Raji (cell line): ENCODE measurements around the gene PEX11B.
A peak's percentile ranks its signal among the peaks of the same experiment; 100 is the strongest.

Experiments
- POLR2A ChIP-seq: IDR thresholded peaks from 2 replicates; pipeline ENCODE4 v1.6.1; 2011; ENCODE audit warnings: low read depth, low read length, control low read depth; ENCODE audit not compliant: insufficient read depth

The PEX11B gene

DNA sequence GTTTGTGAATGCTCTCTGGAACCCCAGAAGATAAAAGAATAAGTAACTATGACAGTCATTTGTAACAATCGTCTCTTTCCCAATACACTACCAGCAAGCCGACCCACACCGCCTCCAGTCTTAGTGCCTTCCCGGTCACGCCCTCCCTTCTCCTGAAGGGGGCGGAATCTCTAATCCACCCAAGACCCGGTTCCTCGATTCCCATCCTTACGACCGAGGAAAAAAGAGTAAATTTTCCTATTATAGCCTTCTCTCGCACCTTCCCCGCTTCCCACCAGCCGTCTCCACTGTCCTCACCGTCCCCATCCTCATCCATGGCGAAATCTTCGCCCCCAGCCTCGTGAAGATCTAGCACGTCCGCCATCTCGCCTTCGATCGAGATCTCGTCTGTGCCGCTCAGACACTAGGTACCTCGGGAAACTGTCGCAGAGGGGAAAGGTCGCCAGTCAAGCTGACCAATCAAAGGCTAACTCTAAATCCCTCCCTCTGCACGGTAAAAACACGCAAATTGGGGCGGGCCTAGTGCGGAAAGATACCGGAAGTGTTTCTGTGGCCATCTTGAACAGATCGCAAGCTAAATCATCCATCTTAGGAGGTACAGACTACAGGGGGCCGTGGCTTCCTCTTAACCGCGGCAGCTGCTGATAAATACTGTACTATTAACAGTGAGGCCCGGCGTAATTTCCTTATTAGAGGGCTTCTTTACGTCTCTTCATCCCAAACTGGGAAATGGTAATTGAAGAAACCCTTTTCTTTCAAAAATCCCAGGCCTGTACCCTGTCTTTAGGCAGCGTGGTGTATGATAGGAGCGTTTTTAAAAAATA lies 8.8 kb upstream of the PEX11B start, which contains the start of gene RBM8A:
TSS of gene RBM8A (minus strand) at position 422 of the 824 bp plus-strand sequence. CDS start at position 364, 58 bp downstream.
- TF ChIP-seq POLR2A = peak; percentile 96

DNA sequence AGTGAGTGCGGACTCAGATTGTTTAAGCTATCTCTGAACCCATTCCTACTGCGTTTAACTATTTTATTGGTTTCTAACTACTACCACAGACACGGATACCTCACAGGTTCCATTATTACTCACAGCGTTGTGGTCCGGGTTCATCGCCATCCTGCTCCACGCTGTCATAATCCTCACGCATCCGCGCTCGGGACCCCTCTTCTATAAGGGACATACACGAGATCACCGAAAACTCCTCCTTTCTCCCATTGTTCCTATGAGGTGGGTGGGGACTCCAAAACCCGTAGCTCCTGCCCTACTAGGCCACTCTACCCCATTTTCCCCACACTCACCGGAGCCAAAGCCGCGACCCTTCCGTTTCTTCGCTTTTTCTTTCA lies 8.2 kb upstream of the PEX11B start:
- no peak for TF ChIP-seq POLR2A

DNA sequence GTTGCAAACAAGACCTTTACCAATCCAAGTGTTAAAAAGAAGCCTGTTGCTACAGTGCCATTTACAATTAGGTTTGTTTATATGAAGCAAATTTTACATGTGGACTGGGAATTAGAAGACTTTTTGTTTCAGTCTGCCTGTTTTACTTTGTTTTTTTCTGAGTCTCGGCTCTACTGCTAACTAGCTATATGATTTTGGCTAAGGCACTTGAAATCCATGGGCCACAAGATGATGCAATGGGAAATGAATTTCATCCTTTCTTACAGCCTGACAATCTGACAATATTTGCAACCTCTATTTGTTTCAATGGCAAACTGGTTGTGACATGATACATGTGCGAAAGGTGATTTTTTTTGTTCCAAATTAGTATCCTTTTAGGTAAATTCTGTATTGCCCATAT lies 3.7 kb upstream of the PEX11B start:
- TF ChIP-seq POLR2A = no peak

DNA sequence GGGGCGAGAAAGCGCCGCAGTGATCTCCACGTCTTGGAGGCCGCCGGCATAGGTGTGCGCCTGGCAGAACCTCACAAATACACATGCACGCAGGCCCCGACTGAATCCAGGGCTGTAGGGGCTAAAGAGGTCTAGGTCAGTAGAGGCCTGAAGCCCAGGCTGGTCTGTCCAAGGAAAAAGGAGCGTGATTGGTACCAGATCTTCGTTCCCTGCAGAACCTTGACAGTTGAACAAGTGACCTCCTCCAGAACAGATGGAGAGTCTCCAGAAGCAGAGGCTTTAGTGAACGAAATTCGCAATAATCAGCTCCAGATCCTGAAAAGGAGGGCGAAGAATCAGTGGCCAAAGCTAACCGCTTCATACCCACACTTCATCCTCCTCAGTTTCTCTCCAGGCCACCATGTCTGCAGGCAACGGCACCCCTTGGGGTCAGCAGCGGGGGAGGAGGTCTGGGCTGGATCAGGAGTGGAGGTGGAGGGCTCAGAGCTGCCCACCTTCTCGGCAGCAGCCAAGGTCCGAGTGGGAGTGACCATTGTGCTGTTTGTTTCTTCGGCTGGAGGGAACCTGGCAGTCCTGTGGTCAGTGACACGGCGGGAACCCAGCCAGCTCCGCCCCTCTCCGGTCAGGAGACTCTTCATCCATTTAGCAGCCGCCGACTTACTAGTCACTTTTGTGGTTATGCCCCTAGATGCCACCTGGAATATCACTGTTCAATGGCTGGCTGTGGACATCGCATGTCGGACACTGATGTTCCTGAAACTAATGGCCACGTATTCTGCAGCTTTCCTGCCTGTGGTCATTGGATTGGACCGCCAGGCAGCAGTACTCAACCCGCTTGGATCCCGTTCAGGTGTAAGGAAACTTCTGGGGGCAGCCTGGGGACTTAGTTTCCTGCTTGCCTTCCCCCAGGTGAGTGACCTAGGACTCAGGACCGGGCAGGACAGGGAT lies 749 bp upstream of the PEX11B start:
- TF ChIP-seq POLR2A = peak; percentile 71

DNA sequence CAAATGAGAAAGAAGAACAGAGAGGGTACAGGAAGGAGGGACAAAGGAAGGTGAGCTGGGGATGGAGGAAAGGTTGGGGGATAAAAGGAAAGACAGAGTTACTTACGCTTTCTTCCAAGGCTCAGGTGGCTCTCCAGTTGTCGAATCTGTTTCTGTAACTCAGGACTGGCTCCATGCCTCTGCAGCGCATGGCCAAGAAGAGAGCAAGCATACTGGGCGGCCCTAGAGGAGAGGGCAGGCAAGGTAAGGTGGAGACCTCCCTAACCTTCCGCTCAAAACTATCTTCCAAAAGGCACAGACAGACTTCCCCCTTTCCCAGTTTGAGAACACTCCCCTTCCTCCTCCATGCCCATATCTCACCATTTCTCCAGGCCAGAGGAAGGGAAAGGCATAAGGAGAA lies 922 bp downstream of the PEX11B start:
- TF ChIP-seq POLR2A = no peak

DNA sequence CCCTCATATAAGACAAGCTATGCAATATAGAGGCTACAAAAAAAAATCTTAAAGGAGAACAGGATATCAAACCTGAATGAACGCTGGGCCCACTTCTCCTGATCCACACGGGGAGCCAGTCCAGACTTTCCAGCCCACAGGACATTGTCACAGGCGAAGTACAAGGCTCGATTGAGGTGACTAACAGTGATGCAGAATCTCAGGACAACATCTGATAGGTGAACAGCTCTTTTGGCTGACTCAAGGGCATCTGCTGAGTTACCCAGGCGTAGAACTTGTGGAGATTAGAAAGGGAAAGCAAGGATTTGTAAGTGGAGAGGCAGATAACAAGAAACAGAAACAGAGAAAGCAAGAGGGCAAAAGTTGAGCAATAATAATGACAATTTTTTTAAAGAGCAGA lies 1.8 kb downstream of the PEX11B start:
- no peak for TF ChIP-seq POLR2A

DNA sequence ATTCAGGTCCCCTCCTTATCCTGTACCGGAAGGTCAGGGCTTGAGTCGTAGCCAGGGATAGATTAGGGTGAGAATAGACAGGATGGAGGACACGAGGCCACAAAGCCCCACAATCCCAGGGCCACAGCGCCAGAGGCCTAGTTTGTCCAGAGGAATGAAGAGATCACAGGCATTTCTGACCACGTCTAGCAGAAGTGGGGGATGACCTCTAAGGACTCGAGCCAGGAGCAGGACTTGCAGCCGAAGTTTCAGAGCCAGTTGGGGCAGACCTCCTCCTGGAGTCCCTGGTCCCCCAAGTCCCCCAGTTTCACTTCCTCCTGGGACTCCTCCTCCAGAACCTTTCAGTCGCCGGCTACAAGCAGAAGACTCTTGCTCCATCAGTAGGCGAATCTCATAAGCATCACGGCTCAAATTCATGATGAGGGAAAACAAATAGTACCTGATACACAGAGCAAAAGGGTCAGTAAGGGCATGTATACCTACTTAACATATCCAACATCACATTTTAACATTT lies 6.3 kb downstream of the PEX11B start:
- no peak for TF ChIP-seq POLR2A

DNA sequence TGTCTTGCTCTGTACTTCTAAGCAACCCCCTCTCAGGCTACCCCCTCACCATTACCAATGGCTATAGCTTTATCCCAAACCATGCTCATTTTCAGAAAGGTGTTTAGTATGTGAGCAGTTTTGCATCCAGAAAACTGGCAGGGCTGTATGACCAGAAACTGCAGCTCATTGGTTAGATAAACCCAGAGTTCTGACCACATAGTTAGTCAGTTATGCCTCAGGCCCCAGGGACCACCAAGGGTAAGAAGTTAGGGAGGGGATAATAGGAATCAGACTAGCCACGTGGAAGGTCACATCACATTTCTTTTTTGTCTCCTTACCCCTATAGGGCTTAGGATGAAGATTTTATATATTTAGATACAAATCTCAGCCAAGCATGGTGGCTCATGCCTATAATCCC lies 9.9 kb downstream of the PEX11B start:
- TF ChIP-seq POLR2A = no peak

DNA sequence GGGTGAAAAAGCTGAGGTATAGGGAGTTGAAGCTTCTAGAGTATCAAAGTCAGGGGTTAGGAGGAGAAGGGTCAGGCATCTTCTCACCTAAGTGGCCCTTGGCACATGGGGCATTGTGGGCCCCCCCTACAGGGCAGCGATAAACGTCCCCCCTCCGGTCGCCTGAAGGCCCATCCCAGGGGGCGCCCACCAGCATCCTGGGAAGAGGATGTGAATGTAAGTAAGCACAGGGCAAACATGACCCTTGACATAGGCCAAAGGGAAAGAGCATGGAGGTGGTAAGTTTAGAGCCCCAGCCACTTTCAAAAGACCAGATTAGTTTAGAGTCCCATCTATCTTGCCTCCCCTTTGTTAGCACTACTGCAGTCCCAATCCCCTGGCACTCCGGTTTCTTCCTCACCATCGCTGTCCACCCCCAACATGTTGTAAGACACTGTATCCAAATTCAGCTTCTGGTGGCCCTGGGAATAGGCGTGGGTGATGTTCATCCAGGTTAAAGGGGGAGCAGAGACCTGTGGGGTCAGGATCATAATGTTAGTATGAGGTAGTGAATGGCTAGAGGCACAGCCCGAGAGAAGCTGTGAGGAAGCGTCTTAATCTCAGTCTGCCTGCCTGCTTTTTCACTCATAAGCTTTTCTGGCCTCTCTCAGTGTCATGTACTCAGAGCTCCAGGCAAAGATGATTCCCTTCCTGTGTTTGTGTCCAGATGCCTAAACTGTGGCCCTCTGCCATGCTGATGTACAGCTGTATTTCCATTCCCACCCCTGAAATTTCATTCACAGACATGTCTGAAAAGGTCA lies 11.4 kb downstream of the PEX11B start:
- TF ChIP-seq POLR2A = no peak

DNA sequence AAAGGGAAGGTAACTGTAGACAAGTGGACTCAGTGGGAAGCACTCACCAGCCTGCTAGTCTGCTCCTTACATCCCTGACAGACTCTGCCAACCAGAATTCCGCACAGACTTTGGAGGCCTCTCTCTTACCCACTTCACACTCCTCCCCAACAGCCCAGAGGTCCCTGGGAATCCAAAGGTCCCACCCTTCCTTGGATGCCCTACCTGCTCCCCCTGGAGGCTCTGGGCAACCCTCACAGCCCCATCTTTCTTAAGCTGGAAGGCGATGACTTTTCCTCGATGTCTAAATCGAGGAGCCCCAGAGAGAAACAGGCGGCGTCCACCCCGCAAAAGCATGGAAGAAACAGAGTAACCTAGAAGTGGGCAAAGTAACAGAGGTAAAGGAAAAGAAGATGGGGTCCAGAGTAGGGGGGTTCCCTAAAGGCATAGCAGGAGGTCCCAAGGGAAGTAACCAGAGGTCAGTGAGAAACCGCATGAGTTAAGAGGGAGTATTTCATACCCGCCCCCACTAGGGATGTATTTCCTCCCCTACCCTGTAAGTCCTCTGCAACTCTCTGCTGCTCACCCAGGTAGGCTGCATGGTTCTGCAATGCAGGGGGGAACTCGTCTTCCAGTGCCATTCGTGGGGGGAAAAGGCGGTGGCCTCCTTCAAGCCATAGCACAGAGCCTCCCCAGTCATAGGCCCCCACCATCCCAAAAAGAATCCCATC lies 17.1 kb downstream of the PEX11B start:
- TF ChIP-seq POLR2A = no peak

DNA sequence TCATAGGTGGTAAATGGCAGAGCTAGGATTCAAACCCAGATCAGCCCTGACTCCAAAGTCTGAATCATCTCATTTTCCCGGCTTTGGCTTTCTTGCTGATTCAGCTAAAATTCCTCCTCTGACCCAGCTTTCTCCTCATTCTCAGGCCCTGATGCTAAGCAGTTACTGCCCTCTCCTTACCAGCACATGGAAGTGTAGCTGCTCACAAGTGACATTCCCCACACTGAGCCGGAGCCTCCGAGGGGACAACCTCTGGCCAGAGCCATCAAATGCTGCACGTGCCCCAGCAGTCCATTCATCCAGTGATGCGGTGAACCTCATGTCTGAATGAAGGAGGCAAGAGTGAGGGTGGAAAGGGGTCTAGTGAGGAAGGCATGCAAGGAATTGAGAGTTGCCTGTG lies 19.8 kb downstream of the PEX11B start:
- no peak for TF ChIP-seq POLR2A

DNA sequence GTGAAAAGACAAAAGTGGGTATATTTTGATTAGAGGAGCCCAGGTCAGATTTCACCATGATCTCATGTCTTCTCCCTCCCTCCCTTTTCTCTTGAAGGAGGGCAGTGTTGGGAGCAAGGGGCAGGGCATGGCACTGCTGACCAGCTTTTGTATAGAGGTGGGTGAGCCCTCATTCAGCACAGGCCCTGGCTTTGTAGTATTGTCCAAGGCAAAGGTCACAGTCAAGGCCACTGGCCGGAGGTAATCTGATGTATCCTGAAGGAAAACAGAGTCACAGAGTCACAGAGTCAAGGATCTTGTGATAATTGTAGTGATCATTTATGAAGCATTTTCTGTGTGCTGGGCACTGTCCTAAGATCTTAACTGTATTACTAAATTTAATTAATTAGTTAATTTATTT lies 20.5 kb downstream of the PEX11B start:
- no peak for TF ChIP-seq POLR2A

DNA sequence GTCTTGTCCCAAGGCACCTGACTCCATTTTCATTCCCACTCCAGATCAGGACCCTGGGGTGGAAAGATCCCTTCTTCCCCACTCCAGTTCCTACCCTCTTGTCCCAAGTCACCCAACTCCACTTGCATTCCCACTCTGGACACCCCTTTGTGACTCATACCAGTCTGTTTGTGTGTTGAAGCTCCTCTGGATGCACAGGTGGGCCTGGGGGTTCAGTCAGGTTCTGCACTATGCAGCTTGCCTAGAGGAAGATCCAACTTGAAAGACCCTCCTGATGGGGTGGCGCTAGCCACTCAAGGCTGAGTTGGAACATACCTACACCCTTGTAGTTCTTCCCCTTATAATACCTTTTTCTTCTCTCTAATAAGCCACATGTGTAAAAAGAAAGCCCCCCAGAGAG lies 23.0 kb downstream of the PEX11B start:
- TF ChIP-seq POLR2A = no peak

DNA sequence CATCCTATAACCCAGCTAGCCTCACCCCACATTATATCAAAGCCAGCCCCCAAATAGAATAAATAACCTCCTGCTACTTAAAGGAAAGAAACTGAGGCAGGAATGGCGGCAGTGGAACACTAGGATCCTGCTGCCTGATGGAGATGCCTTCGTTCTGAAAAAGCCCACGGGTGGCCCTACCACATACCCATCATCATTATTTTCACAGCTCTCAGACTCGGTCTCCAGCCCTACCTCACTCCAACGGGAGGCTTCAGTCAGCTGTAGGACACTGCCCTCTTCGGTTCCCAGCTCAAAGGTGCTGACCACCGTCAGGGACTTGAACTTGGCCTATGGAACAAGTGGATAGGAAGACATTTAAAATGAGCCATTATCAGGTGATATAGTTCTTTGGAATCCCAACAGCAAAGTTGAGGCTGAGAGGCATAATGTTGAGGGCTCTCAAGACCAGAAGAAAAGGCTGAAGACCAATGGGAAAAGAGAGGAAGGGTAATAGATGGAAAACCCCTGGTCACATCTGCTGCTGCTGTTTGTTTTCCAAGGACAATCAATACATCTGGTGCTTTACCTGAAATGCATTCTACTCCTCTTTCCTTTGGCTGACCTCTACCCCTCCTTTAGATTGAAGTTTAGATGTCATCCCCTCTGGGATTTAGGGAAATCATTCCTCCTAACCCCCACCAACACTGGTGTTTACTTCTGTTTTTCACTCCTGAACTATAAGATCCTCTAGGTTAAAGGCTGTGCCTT lies 25.0 kb downstream of the PEX11B start:
- TF ChIP-seq POLR2A = no peak

DNA sequence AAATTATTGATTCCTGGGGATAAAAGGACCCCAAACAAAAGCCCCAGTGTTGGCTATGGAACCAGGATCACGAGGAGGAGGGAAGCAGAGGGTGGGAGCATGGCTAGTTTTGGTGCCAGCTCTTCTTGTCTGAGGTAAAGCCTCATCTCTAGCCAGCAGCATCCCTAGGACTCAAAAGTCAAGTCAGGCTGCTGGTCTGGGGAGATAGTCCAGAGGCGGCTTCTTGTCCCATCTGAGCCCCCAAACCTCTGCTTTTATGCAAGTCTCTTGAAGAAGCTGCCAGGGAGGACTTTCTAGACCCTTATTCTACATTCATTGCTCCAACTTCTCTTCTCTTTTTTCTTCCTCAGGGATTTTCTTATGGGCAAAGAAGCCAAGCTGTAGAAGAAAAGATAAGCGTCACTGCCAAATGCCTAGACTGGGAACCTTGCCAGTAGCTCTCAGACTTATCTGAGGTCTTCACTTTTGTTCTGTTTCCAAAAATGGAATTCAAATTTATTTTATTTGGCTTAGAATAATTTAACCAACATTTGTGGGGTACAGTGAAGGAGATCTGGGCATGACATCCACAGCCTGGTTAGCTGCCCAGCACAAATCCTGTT lies 25.9 kb downstream of the PEX11B start:
- TF ChIP-seq POLR2A = no peak
